Measurements from ENCODE around the gene GPR39.

- TF ChIP-seq POLR2A (IDR thresholded peaks at IDR 0.05): no peak
- no peak for TF ChIP-seq CTCF (IDR thresholded peaks at IDR 0.05)
- TF ChIP-seq EP300 (IDR thresholded peaks at IDR 0.05): no peak
- no peak for TF ChIP-seq POLR2AphosphoS5 (IDR thresholded peaks at IDR 0.05)
Observed at GRCh38 chr2:132678483-132678882, 261.9 kb downstream of the GPR39 start.

Measured in upper lobe of left lung (tissue), 4 donors.